ENCODE results near the gene AGPAT4.
A peak's percentile ranks its signal among the peaks of the same experiment; 100 is the strongest.

Gene AGPAT4

DNA sequence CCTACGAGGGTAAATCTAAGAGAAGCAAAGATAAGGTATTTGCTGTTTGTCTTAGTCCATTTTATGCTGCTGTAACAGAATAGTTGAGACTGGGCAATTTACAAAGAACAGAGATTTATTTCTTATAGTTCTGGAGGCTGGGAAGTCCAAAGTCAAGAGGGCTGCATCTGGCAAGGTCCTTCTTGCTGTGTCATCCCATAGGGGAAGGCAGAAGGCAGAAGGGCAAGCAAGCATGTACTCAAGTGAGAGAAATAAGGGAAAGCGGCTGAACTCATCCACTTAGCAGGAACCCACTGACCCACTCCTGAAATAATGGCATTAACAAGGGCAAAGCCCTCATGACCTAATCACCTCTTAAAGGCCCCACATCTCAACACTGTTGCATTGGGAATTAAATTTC, 102.7 kb downstream of the AGPAT4 start:
- DNase-seq: no peak
- peaks cover 0 to under 1% (median 0%) of the 10 kb centered on the region in 3 donors for H3K36me3 ChIP-seq
- peaks cover 0 to 6% (median 0%) of the 10 kb centered on the region in 3 donors for H3K9me3 ChIP-seq
- no peak overlapping the region for H3K27ac ChIP-seq
- H3K4me3 ChIP-seq: no peak overlapping the region
- H3K4me1 ChIP-seq: no peaks in the 10 kb centered on the region
- no peaks in the 10 kb centered on the region for H3K27me3 ChIP-seq
- intact Hi-C loops (cut with DNase I; ENCODE audit: low total_unique reads): no loop called here
- TF ChIP-seq, protein P1, sequence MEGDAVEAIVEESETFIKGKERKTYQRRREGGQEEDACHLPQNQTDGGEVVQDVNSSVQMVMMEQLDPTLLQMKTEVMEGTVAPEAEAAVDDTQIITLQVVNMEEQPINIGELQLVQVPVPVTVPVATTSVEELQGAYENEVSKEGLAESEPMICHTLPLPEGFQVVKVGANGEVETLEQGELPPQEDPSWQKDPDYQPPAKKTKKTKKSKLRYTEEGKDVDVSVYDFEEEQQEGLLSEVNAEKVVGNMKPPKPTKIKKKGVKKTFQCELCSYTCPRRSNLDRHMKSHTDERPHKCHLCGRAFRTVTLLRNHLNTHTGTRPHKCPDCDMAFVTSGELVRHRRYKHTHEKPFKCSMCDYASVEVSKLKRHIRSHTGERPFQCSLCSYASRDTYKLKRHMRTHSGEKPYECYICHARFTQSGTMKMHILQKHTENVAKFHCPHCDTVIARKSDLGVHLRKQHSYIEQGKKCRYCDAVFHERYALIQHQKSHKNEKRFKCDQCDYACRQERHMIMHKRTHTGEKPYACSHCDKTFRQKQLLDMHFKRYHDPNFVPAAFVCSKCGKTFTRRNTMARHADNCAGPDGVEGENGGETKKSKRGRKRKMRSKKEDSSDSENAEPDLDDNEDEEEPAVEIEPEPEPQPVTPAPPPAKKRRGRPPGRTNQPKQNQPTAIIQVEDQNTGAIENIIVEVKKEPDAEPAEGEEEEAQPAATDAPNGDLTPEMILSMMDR (IDR thresholded peaks at IDR 0.05): no peak

DNA sequence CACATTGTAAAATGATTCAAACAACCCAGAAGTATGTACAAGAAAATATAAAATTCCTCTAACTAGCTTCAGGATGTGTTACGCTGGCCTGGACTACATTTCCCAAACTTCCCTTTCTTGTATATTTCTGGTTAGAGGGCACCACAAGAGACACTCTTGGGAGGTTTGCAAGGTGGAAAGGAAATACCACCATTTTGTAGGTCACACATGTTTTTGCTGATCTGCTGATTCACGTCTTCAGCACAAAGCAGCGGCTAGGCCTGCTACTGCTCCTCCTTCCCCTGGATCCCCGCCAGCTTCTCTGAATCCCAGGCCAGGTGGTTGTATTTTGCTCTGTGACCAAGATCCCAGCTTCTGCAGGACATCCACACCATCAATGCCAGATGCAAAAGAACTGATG, 104.2 kb downstream of the AGPAT4 start:
- TF ChIP-seq, protein P1 (IDR thresholded peaks at IDR 0.05): no peak
- H3K27me3 ChIP-seq: no peaks in the 10 kb centered on the region
- H3K27ac ChIP-seq: no peak overlapping the region
- intact Hi-C loops (cut with DNase I; ENCODE audit: low total_unique reads): no loop called here
- H3K36me3 ChIP-seq: peaks cover 5 to 14% (median 6%) of the 10 kb centered on the region in 3 donors
- no peak overlapping the region for H3K4me3 ChIP-seq
- no peaks in the 10 kb centered on the region for H3K4me1 ChIP-seq
- peaks cover 0 to 6% (median 0%) of the 10 kb centered on the region in 3 donors for H3K9me3 ChIP-seq
- no peak for DNase-seq

DNA sequence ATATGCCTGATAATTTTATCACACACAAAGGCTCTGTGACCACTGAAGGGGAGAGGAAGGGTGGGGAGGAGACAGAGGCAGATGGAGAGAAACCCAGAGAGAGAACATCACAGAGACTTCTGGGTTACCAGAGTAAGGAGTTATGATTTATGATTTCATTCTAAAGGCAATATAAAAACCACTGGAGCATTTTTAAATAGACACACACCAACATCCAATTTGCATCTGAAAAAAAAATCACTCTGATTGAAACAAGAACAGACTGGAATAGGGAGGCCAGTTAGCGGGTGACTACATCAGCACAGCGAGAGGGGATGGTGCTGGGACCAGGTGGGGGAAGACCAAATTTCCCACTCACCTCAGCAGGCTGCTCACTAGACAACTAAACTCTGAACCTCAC, 104.8 kb downstream of the AGPAT4 start:
- no peaks in the 10 kb centered on the region for H3K4me1 ChIP-seq
- no peak overlapping the region for H3K27ac ChIP-seq
- no peak for DNase-seq
- peaks cover 0 to 6% (median 0%) of the 10 kb centered on the region in 3 donors for H3K9me3 ChIP-seq
- no peak overlapping the region for H3K4me3 ChIP-seq
- intact Hi-C loops (cut with DNase I; ENCODE audit: low total_unique reads): no loop called here
- H3K27me3 ChIP-seq: no peaks in the 10 kb centered on the region
- TF ChIP-seq, protein P1 (IDR thresholded peaks at IDR 0.05): no peak
- peaks cover 5 to 20% (median 12%) of the 10 kb centered on the region in 3 donors for H3K36me3 ChIP-seq

DNA sequence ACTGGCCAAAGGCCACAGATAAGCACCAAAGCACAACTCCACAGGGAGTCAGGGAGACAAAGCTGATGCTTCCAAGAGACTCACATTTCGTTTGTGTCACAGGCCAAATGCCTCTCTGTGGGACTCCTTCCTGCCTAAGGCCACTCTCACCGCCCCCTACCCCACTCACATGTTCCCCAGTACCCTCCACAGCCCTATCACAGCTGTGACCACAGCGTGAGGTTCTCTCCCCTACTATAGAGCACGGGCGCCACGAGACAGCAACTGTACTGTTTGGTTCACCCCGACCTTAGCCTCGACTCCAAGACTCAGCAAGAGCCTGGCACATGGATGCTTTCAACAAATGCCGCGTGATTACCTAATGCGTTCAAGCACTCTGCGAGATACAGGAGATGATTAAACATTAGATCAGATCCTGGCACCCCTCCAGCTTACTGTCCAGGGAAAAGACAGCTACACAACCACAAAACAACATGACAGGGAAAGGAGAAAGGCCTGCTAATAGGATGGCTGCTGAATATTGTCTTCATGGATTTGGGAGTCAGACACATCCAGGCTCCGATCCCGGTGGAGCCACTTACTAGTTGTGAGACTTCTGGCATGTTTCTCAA, 105.5 kb downstream of the AGPAT4 start:
- peaks cover 0 to 4% (median under 1%) of the 10 kb centered on the region in 4 donors for H3K4me1 ChIP-seq
- peaks cover 0 to 6% (median 0%) of the 10 kb centered on the region in 3 donors for H3K9me3 ChIP-seq
- H3K27me3 ChIP-seq: no peaks in the 10 kb centered on the region
- peaks cover 5 to 21% (median 14%) of the 10 kb centered on the region in 3 donors for H3K36me3 ChIP-seq
- intact Hi-C loops (cut with DNase I; ENCODE audit: low total_unique reads): no loop called here
- no peak overlapping the region for H3K27ac ChIP-seq
- TF ChIP-seq, protein P1 (IDR thresholded peaks at IDR 0.05): no peak
- peak in 1 of 2 donors; percentile 56 for DNase-seq
- no peak overlapping the region for H3K4me3 ChIP-seq

DNA sequence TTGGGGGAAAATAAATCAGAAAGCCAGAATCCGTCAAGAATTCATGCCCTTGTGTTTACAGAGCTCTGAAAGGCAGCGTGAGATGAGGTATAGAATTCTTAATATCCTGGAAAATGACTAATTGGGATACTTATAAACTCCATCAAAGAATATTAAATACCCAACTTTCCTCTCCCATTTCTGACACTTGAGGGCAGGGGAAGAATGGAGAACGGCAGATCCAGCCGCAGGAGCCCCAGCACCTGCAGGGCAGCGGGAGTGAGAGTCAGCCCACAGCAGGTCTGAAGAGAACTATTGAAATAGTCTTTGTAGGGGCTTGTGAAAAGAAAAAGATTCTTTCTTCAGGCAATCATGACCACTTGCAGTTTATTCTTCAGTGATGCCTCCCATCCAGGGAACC, 107.2 kb downstream of the AGPAT4 start:
- Histone ChIP-seq H3K9me3 (peaks cover 0 to 6% (median 0%) of the 10 kb centered on the region in 3 donors), H3K36me3 (peaks cover 5 to 21% (median 14%) of the 10 kb centered on the region in 3 donors), H3K27me3 (no peaks in the 10 kb centered on the region), H3K27ac (no peak overlapping the region), H3K4me1 (peaks cover 0 to 21% (median 16%) of the 10 kb centered on the region in 4 donors), H3K4me3 (no peak overlapping the region)
- no peak for DNase-seq
- TF ChIP-seq, protein P1 (IDR thresholded peaks at IDR 0.05): no peak
- intact Hi-C loops (cut with DNase I; ENCODE audit: low total_unique reads): no loop called here

Data from tibial artery (tissue), 4 donors.